ENCODE data around the gene GATB.

GATB gene

DNA sequence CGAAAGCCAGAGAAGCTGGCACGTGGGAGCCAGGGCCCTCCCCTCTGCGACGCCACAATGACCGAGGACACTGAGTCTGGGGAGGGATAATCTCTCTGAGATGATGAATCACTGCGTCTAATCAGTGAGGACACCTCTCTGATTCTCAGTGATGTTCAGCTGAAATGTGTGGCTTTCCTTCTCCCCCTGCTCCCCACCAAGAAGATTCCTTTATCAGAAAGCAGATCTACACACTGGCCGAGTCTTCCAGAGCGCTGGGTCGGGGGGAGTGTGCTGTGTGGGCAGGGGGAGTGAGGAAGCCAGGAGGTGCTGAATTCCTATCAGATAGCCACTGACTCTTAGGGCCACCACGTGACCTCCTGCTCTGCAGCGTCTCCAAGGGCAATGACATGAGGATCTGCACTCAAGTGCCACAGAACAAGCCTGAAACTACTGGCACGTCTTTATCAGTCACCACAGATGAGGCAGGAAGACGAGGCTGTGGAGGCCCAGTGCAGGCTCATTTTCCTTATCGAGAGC lies 89.2 kb downstream of the GATB start:
- no peak for DNase-seq

DNA sequence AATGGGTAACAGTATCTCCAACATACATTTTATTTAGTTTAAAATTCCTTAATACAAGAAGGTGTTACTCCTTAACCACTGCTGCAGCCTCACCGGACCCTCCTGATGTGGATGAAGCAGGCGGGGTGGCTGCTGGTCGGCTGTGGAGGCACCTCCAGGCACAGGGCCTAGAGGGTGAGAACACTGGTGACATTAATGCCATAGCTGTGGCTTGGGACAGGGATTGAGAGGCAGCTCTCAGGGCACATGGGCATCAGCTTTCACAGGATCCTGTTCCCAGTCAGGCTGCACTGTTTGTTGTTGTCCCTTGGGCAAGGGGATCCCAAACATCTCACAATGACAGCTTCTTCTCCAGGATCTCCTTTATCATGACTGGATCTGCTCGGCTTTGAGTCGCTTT lies 90.0 kb downstream of the GATB start:
- no peak for DNase-seq

DNA sequence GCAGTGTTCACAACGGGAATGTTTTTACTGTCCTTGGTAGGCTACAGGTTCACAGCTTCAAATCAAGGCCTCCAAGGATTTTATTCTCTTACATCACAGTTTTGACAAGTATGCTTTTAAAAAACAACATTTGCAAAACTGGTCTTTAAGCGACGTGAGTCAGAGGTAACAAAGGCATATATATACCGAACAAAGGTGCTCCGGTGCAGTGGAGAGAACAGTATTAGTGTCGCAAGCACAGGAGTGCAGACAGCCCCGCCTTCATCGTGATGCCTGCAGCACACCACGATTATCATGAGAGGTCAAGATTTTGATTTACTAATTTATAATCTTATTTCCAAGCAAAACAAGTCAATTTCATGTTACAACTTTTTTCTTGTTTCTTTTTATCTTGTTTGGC lies 90.8 kb downstream of the GATB start:
- no peak for DNase-seq

DNA sequence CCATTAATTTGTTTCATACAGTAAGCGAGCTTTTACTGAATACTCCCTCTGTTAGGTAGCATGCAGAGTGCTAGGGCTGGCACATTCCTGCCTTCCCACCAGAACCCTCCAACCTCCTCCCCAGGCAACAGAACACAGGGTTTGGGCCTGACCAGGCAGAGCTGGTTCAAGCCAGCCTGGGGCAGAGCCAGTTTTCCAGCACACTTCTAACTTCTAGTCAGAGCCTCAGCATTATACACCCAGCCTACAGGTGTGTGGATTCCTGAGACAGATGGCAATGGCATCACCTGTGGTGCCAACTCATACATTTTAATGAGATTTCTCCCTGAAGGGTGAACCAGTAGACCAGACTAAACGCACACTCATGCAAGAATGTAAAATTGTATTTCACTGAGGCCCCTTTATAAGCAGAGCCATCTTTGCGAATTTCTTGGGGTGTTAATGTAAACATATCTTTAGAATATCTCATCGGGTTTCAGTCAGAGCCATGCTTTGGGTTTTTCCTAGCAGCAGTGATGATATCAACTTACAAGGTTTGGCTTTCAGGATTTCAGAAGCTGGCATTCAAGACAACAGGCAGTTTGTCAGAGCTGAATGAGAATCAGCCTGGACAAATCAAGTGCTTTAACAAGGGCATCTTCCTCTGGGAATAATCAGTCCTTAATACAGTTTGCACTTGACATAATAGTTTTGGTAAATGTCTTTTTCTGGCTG lies 92.0 kb downstream of the GATB start:
- no peak for DNase-seq

DNA sequence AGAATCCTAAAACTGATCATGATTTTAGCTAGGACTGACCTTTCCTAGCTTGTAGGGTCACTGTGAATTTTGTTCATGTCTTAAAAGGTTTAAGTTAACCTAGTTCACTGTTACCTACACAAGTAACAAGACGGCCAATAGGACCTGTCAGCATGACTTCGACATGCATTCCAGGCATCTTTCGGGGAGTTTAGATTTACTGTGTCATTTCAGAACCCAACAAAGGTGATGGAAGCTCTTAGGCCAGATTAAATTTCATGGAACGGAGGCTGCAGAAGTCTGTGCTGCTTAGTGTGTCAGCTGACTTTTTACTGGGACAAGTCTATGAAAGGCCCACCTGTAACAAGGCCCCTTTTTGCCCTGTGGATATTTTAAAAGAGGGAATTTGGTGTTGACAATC lies 93.1 kb downstream of the GATB start:
- no peak for DNase-seq

DNA sequence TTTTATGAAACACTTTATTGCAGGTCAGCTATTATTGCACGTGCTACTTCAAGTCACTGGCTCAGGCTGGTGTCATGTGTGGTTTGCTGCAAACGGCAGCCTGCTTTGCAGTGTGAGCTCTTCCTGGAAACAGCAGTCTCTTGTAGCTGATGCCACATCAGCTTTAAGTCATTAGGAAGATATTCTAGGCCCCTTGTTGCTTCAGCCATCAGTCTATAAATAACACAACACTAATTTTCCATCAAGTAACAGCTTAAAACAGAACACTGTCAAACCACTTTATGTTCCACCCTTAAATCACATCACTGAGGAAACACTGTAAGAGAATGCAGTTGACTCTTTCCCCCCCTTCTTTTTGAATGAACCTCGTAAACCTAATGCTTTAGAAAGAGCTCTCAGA lies 93.8 kb downstream of the GATB start:
- no peak for DNase-seq

DNA sequence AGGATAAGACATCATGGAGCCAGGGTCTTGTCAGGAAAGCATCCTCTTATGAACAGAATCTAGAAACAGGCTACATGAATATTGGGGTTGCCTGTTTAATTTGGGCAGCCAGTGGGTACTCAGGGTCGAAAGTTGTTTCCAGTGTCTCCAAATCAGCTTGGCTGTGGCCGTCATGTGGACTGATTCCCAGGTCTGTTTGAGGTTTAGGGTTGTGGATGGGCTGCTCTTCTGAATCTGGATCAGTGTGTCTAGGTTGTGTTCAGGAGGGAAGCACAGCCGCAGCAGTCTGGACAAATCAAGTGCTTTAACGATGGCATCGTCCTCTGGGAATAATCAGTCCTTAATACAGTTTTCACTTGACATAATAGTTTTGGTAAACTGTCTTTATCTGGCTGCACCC lies 94.3 kb downstream of the GATB start:
- DNase-seq = no peak

DNA sequence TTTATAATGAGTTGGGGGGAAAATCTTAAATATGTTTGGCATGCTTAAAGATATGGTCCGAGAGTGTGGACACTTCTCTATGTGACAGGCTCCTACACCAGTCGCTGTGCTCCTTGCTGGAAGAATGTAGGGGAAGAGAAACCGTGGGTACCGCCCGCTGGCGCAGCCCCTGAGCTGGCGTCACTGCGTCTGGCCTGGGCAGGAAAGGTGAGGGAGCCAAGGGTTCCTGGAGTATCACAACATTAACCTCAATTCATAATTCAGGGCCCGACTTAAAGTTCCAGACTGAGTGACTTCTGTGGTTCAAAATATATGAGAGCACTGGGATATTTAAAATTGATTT lies 95.1 kb downstream of the GATB start:
- DNase-seq = no peak

DNA sequence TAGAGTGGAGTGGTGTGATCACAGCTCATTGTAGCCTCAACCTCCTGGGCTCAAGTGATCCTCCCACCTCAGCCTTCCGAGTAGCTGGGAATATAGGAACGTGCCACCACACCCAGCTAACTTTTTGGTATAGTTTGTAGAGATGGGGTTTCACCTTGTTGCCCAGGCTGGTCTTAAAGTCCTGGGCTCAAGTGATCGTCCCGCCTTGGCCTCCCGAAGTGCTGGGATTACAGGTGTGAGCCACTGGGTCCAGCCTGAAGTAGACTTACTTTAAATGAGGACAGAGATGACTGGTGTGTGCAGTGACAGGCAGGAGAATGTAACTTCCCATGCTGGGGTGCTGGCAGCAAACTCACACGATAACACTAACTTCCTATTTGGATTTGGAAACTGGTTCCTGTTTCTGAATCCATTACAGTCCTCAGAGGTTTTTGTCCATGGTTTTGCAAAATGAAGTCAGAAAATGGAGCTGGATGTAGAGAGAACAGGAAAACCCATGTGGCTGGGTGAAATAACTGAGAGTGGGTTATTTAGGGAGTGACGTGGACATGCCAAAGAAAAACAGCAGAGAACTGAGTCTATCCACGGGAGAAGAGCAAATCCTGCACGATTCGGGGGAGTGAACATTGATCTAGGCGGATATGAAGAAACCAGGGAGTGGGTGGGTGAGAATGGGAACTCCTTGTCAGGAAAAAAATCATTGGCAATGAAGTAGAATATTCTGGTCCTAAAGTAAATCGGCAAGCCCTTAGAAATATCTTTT lies 95.6 kb downstream of the GATB start:
- no peak for DNase-seq

DNA sequence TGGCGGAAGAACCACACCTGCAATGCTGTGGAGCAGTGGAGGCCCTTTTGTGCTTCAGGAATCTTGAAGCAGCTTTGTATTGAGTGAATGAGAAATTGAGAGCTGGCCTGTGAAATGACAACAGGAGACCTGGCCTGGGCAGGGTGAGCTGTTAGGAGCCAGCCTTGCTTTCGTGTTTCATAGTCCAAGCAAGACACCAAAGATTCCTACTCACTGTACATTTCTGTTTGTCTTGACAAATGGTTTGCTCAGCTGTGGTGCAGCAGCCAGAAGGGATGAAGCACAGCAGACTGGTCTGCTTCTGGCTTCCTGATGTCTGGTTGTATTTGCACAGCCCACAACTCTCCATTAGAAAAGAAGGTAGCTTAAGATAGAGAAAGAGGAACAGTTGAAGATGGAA lies 96.5 kb downstream of the GATB start:
- no peak for DNase-seq

DNA sequence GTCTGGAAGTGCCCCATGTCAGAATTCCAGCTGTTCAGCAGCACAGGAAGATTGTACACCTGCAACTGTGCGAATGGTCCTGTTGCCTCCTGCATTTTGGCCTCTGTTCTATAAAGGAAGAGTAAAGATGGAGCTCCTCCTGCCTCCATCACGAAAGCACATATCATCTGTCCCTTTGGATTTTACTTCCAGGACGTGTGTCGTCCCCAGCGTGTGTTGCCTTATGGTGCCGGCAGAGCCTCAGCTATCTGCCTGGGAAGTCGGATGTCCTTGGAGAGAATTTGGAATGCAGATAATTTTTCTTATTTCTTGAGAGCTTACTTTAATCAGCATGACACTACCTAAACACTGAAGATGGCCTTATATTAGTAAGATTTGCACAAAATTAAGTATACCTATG lies 97.7 kb downstream of the GATB start:
- DNase-seq = no peak

DNA sequence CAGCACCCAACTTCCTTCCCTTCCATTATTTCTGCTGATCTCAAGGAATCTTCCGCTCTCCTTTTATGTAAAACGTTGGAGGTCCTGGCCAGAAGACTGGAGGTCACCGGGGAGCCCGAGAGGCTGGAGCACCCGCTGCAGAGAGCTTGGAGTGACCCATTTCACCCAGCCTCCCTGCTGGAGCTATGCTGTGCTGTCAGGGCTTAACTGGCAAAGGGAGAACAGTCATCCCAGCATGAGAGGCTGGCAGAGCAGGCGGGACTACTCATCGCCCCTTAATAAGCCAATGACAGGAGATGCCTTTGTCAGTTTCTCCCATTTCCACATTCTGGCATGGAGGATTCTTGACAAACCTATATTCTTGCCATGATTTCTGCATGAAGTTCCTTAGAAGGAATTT lies 98.9 kb downstream of the GATB start:
- no peak for DNase-seq

DNA sequence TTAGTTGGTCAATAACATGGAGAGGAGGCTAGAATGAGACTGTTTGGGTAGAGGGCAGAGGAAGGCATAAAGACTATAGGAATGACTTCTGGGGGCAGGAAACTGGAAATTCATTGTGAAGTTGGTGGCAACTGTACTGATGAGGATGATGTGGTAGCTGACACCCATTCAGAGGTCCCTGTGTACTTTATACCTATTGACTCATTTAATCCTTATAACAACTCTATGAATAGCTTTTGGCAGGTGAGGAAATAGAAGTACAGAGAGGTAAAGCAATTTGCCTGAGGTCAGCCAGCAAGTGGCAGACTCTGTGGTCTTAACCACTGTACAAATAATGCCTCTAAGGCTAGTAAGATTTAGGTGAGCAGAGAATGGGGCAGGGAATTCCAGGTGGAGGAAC lies 100.1 kb downstream of the GATB start:
- no peak for DNase-seq

DNA sequence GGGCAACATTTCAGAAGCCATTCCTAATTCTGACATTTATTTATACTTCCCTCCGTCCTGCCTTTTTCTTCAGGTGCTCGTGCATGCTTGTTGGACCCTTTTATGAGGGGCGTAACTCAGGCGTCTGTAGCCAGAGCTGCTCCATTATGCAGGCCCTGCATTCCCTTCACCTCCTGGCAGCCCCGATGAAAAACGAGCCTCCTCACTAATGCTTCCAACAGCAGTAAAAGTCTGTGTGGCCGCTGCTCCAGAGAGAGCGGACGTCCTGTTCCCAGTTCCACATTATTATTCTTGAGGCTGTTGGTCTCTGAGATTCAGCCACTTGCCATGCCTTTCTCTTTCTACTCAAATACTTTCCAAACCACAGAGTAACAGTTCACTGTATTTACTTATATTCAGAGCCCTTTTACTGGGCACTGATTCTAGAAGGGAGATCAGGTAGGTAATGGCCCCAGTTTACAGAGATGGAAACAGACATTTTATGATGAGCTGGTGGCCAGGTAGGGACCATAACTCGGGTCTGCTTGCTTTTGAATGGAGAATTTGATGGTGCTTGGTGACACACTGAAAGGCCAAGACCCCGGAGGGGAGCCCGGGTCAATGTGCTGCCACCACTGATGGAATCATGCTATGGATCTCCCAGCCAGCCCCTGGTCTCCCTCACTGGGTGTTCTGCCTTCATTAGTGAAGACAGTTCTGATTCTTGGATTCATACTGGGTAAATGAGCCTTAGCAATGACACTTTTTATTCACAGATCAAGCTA lies 101.0 kb downstream of the GATB start:
- DNase-seq = no peak

DNA sequence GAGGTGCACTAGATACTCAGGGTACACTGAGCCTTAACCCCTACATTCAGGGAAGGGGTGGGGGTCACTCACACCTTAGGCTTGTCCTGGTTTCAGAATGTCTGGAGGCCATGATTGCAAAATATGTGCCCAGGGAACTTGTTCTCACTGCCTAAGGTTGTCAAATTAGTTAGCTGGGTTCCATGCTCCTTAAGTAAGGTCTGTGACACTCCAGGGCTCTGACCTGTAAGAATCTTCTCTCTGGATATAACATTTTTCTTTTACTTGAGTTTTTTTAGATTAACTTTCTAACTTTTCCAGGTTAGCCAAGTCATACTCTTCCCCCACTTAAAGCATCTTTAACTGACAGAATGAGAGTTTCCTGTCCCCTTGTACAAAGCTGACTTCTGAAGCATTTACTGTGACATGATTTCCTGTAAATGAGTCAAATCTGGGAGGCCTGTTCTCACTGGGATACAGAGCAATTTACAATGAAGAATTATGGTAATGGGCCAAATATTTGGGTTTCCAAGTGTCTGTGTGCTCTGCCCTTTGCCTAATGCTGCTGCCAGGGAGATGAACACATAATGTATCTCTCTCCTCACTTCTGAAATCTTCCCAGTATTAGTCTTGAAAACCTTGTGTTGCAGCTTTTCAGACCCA lies 101.7 kb downstream of the GATB start:
- DNase-seq = peak; percentile 7

DNA sequence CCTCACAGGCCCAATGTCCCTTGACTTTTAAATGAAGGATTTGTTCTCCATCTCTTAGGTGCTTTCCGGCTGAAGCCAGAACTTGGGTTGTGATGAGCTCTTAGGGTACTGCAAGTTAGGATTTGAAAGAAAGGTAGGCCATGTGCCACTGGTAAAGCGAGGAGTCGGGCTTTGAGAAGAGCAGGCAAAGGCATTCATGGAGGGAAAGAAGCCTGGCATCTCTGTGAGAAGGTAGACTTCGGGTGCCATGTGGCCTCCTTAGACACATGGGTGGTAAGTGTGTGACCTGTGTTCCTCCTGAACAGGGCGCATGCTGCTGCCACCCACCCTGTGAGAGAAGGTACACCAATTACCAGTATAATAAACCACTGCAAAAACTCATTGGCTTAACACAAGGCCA lies 102.9 kb downstream of the GATB start:
- no peak for DNase-seq

DNA sequence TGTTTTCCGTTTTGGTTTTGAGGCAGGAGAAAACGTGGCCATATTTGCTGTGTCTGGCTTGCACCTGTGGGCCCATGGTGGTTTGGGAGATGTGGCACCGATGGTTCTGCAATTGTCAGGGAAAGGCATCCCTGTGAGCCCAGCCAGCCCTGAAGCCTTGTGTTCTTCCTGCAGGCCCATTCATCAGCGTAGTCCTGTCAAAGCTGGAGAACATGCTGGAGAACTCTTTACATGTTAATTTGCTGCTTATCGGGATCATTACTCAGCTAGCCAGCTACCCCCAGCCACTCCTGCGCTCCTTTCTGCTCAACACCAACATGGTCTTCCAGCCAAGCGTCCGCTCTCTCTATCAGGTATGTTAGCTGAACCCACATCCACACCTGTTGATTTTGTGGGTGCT lies 104.7 kb downstream of the GATB start:
- DNase-seq = no peak

DNA sequence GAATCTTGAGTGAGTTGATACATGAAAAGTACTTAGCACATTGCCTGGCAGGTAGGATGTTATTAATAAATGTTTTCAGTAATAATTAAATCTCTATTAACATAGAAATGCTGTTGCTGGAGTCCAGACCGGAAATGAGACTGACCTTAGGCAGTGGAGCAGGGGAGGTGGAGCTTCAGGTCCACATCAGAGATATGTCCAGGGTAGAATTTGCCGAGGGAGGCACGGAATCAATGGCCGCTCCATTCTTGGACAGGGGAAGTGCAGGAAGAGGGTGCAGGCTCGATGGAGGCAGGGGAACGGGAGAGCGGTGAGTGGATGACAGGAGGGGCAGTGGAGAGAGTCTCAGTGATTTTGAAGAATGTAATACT lies 107.3 kb downstream of the GATB start:
- DNase-seq = no peak

DNA sequence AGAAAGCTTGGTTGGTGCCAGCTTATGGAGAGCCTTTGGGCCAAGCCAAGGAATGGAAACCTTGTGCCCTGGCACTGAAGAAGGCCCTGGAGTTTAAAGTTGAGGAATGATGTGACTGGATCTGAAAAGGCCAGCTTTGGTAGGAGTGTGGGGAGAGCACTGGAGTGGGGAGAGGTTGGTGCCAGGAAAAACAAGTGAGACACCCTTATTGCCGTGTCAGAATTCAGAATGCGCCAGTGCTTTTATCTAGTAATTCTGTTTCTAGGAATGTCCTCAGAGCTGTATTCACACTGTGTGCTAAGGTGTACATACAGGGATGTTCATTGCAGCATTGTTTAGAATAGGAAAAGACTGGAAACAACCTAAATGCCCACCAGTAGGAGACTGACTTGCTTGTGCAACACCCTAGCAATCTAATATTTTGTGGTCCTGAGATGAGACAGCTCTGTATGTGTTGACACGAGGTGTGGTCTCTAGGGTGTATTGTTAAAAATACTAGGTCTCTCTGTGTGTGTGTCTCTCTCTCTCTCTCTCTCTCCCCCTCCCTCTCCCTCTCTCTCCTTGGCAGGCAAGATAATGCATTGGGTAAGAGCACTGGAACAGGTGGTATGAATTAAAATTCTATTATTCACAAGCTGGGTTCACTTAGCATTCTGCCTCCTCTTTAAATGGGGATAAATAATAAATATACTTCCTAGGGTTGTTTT lies 107.8 kb downstream of the GATB start:
- no peak for DNase-seq

DNA sequence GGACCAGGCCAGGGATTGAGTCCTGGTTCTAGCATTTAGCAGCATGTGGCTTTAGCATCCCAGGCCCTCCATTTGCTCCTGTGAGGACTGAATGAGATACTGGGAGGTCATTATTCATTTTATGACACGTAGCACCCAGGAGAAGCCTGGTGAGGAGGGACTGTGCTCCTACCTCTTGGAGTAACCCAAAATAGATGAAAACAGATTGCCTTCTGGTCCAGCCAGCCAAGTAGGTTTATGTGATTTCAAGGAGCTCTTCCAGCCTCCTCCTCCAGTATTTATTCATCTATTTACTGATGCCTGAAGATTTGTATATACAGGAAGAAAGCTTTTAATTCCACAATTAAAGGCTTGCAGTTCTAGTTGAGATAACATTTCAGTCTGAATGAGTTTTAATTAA lies 109.3 kb downstream of the GATB start:
- no peak for DNase-seq

DNA sequence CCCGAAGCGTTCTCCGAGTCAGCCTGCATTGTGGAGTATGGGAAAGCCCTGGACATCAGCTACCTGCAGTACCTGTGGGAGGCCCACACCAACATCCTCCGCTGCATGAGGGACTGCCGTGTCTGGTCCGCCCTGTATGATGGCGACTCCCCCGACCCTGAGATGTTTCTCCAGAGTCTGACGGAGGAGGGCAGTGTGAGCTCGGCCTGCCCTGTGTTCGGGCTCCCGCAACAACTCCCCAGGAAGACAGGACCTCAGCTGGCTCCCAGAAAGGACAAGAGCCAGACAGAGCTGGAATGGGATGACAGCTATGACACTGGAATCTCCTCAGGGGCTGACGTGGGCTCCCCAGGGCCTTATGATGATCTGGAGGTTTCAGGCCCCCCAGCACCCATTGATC lies 111.3 kb downstream of the GATB start:
- no peak for DNase-seq

DNA sequence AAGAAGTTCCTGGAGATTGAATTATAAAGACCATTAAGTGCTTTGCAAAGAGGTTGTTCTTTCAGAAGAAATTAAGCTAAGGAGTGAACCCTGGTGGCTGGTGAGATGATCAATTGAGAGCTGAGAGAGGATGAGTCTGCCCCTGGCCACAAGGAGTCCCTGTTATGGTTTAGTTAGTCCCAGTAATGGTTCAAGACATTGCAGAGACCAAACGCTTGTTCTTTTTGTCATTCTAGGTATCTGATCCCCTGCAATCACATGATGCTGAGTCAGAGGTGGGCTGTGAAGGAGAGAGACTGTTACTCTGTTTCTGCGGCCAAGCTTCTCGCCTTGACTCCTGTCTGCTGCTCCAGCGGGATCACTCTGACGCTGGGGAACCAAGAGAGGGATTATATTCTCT lies 114.5 kb downstream of the GATB start:
- DNase-seq = no peak

DNA sequence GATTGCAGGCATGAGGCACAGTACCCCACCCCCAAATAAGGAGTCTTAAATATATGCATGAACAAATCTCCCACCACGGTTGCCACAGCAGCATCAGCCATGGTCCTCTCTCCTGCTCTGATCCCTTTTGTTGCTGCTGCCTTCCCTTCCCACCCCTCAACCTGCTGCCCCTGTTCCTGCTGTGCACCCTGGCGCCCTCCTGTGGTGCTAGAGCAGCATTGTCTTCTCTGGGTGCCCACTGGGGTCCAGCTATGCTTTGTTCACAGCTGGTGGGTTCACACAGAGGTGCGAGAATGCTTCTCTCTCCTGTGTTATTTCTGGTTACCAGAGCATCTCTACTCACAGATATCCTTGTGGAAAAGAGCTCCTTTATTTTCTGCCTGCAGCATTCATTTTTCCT lies 116.2 kb downstream of the GATB start:
- no peak for DNase-seq
